ENCODE results near the gene KPNB1.

KPNB1 gene

DNA sequence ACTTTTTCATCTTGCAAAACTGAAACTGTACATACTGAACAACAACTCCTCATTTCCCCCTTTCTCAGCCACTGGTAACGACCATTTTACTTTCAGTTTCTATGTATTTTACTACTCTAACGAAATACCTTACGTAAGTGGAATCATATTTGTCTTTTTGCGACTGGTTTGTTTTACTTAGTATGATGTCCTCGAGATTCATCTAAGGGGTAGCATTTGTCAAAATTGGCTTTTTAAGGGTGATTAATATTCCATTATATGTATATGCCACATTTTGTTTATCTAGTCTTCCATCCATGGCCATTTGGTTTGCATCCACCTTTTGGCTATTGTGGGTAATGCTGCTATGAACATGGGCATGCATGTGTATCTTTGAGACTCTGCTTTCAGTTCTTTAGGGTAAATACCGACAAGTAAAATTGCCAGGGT, 10.4 kb downstream of the KPNB1 start:
- DNase-seq (ENCODE audit: low read depth) = no peak
- H3K4me3 ChIP-seq (ENCODE audit: control insufficient read depth, low read depth, low read length) = no peak overlapping the region
- TF ChIP-seq, protein P1, sequence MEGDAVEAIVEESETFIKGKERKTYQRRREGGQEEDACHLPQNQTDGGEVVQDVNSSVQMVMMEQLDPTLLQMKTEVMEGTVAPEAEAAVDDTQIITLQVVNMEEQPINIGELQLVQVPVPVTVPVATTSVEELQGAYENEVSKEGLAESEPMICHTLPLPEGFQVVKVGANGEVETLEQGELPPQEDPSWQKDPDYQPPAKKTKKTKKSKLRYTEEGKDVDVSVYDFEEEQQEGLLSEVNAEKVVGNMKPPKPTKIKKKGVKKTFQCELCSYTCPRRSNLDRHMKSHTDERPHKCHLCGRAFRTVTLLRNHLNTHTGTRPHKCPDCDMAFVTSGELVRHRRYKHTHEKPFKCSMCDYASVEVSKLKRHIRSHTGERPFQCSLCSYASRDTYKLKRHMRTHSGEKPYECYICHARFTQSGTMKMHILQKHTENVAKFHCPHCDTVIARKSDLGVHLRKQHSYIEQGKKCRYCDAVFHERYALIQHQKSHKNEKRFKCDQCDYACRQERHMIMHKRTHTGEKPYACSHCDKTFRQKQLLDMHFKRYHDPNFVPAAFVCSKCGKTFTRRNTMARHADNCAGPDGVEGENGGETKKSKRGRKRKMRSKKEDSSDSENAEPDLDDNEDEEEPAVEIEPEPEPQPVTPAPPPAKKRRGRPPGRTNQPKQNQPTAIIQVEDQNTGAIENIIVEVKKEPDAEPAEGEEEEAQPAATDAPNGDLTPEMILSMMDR (conservative IDR thresholded peaks at IDR 0.05; ENCODE audit: control insufficient read depth, insufficient read depth, low read depth, low read length) = no peak

DNA sequence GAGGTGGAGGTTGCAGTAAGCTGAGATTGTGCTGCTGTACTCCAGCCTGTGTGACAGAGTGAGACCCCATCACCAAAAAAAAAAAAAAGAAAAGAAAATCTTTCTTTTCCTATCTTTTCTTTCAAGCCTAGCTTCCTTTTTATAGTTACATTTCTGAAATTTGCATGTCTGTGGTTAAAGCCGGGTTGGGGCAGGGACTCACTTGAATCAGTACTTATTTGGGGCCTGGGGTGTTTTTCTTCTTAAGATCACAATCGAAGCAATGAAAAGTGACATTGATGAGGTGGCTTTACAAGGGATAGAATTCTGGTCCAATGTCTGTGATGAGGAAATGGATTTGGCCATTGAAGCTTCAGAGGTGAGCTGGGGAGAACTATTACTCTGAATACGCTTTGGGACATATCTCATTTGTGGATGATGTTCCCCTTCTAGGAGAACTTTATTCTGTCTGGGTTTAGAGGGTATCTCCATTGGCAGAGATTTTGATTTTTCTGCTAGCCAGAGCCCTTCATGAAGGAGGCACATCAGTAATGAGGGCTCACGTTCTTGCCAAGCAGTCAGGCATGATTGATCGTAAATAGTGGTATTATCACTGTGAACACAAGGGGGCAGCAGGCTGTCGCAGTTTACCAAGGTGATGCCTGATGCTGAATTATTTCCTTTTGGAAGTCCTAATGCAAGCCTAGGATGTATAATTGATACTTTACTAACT, 14.3 kb downstream of the KPNB1 start:
- no peak overlapping the region for H3K4me3 ChIP-seq (ENCODE audit: control insufficient read depth, low read depth, low read length)
- TF ChIP-seq, protein P1 (conservative IDR thresholded peaks at IDR 0.05; ENCODE audit: control insufficient read depth, insufficient read depth, low read depth, low read length) = peak; percentile 83
- DNase-seq (ENCODE audit: low read depth) = peak; percentile 68

- no peak for DNase-seq (ENCODE audit: low read depth)
- no peak overlapping the region for H3K4me3 ChIP-seq (ENCODE audit: control insufficient read depth, low read depth, low read length)
- TF ChIP-seq, protein P1 (conservative IDR thresholded peaks at IDR 0.05; ENCODE audit: control insufficient read depth, insufficient read depth, low read depth, low read length) = no peak
Observed at GRCh38 chr17:47664624-47664941, 14.9 kb downstream of the KPNB1 start.

GRCh38 chr17:47665655-47666054, 15.9 kb downstream of the KPNB1 start:
- TF ChIP-seq, protein P1 (conservative IDR thresholded peaks at IDR 0.05; ENCODE audit: control insufficient read depth, insufficient read depth, low read depth, low read length) = no peak
- H3K4me3 ChIP-seq (ENCODE audit: control insufficient read depth, low read depth, low read length) = no peak overlapping the region
- peak; percentile 52 for DNase-seq (ENCODE audit: low read depth)

DNA sequence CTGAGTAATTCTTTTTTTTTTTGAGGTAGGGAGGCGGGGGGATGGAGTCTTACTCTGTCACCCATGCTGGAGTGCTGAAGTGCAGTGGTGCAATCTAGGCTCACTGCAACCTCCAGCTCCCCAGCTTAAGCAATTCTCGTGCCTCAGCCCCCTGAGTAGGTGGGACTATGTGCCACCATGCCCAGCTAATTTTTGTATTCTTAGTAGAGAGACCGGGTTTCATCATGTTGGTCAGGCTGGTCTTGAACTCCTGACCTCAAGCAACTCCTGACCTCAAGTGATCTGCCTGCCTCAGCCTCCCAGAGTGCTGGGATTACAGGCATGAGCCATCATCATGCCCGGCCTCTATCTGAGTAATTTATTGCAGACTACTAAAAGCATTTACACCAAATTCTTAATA, 19.4 kb downstream of the KPNB1 start:
- H3K4me3 ChIP-seq (ENCODE audit: control insufficient read depth, low read depth, low read length) = no peak overlapping the region
- TF ChIP-seq, protein P1 (conservative IDR thresholded peaks at IDR 0.05; ENCODE audit: control insufficient read depth, insufficient read depth, low read depth, low read length) = no peak
- DNase-seq (ENCODE audit: low read depth) = no peak

- TF ChIP-seq, protein P1 (conservative IDR thresholded peaks at IDR 0.05; ENCODE audit: control insufficient read depth, insufficient read depth, low read depth, low read length) = no peak
- no peak overlapping the region for H3K4me3 ChIP-seq (ENCODE audit: control insufficient read depth, low read depth, low read length)
- DNase-seq (ENCODE audit: low read depth) = no peak
Observed at GRCh38 chr17:47670064-47670463, 20.3 kb downstream of the KPNB1 start.

GRCh38 chr17:47674499-47674898, 24.8 kb downstream of the KPNB1 start:
- TF ChIP-seq, protein P1 (conservative IDR thresholded peaks at IDR 0.05; ENCODE audit: control insufficient read depth, insufficient read depth, low read depth, low read length) = no peak
- H3K4me3 ChIP-seq (ENCODE audit: control insufficient read depth, low read depth, low read length) = no peak overlapping the region
- DNase-seq (ENCODE audit: low read depth) = no peak
